ENCODE measurements around the gene DDAH1.

The DDAH1 gene

DNA sequence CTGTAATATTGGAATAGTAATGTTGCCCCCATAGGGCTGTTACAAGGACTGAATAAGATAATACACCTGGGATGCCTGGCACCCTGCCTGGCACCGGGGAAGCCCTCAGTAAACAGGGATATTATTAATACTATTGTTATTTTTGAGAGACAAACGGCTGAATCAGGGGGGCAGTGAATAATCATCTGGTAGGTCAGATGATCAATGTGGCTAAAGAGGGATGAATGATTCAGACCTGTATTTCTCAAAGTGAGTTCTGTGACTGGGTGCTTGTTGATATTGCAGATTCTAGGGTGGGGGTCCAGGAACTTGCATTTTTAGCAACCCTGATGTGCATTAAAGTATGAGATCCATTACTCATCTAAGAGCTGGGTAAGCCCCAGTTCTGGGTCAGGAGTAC, 142.3 kb downstream of the DDAH1 start:
- H3K9ac ChIP-seq (ENCODE audit: low read length): no peak overlapping the region
- H3K4me3 ChIP-seq (ENCODE audit: low read depth in 1 of 2, low read length in 2 of 2): no peak overlapping the region
- H3K27me3 ChIP-seq (ENCODE audit: control insufficient read depth in 1 of 2, insufficient read depth in 2 of 2, low read length in 2 of 2): no peaks in the 10 kb centered on the region
- H3K9me3 ChIP-seq (ENCODE audit: low read length): no peaks in the 10 kb centered on the region
- H3K4me1 ChIP-seq (ENCODE audit: insufficient read depth, low read length): no peaks in the 10 kb centered on the region
- H3K27ac ChIP-seq (ENCODE audit: low read depth, low read length): no peak overlapping the region
- no peaks in the 10 kb centered on the region for H3K36me3 ChIP-seq (ENCODE audit: insufficient read depth, low read length)

DNA sequence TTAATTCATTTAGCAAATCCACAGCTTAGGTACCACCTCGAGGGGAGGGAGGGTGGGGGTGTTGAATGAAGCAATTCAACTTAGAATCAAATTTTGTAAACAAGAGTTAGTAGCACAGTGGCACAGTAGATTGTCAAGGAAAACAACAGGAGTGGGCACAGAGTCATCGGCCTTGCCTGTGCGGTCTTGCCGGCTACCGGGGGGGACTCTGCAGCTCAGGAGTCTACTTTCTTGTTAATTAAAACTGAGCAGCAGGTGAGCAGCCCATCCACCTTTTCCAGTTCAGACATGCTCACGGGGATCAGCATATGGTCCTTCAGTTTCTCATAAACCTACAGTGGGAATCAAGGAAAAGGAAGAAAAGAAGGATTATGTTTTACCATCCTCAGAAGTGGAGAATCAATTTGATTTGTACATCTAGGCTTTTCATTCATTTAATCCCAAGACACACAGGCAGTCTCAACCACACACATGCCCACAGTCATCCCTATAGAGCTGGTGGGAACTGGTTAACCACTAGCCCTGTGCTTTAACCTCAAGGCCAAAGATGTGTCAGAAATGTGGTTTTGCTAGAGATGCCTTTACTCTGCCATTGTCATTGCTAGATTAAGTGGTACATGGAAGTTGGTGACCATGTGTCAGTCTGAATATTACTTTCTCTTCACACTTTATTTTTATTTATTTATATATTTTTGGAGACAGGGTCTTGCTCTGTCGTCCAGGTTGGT, 143.6 kb downstream of the DDAH1 start:
- H3K4me1 ChIP-seq (ENCODE audit: insufficient read depth, low read length): no peaks in the 10 kb centered on the region
- no peaks in the 10 kb centered on the region for H3K9me3 ChIP-seq (ENCODE audit: low read length)
- no peak overlapping the region for H3K27ac ChIP-seq (ENCODE audit: low read depth, low read length)

DNA sequence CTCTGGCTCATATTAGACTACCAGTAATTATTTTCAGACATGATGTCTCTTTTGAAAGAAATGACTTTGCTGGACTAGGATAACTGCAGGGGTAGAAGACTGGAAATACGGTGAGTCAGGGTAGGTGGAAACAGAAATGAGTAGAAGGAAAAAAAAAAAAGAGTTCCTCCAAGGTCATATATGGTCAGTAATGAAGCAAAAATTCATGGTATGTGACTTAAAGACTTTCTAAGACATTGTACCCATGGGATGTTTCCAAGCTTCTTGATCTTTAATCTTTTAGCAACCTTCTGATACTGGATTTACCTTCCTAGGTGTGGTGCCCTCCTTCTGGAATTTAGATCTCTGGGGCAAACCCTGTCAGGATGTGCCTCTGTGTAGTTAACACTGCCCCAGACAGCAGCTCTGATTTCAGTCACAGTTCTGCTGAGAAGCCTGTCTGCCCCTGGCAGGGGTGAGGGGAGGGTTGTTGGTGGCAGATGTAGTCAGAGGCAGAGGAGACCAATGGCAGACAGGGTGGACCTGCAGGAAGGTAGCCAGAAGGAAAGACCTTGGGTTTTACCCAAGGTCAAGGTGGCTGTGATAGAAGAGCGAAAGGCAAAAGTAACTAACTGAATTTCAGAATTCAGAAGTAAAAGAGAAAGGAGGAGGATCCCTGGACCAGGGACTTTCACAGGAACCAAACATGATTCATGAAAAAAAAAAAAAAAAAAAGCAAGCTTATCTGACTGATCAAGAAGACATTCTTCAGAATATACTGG, 144.4 kb downstream of the DDAH1 start:
- Histone ChIP-seq H3K36me3 (ENCODE audit: insufficient read depth, low read length) (no peaks in the 10 kb centered on the region), H3K27ac (ENCODE audit: low read depth, low read length) (no peak overlapping the region), H3K9me3 (ENCODE audit: low read length) (no peaks in the 10 kb centered on the region), H3K4me3 (ENCODE audit: low read depth in 1 of 2, low read length in 2 of 2) (no peak overlapping the region), H3K4me1 (ENCODE audit: insufficient read depth, low read length) (no peaks in the 10 kb centered on the region), H3K27me3 (ENCODE audit: control insufficient read depth in 1 of 2, insufficient read depth in 2 of 2, low read length in 2 of 2) (no peaks in the 10 kb centered on the region), H3K9ac (ENCODE audit: low read length) (no peak overlapping the region)

More for the DNA sequence above, 143.6 kb downstream of the DDAH1 start:
- H3K27me3 ChIP-seq (ENCODE audit: control insufficient read depth in 1 of 2, insufficient read depth in 2 of 2, low read length in 2 of 2): no peaks in the 10 kb centered on the region
- no peak overlapping the region for H3K9ac ChIP-seq (ENCODE audit: low read length)
- H3K36me3 ChIP-seq (ENCODE audit: insufficient read depth, low read length): no peaks in the 10 kb centered on the region
- no peak overlapping the region for H3K4me3 ChIP-seq (ENCODE audit: low read depth in 1 of 2, low read length in 2 of 2)

DNA sequence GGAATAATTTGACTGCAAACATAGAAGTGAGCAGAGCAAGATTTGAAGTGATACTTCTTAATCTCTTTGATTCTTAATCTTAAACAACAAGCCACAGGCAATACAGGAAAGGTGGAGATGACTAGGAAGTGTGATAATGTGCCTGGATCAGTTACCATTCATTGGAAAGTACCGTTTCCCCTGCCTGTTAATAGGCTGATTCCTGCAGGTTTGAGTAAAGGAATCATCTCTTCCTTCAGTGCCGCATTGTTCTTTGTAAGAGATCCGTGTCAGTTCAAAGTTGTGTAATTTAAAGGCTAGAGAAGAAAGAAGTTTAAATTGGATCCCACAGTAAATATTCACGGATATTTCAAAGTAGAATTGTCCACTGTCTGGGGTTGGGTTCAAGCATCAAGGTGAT, 145.0 kb downstream of the DDAH1 start:
- Histone ChIP-seq H3K27me3 (ENCODE audit: control insufficient read depth in 1 of 2, insufficient read depth in 2 of 2, low read length in 2 of 2) (no peaks in the 10 kb centered on the region), H3K9me3 (ENCODE audit: low read length) (no peaks in the 10 kb centered on the region), H3K36me3 (ENCODE audit: insufficient read depth, low read length) (no peaks in the 10 kb centered on the region), H3K4me3 (ENCODE audit: low read depth in 1 of 2, low read length in 2 of 2) (no peak overlapping the region), H3K4me1 (ENCODE audit: insufficient read depth, low read length) (peaks cover under 1% of the 10 kb centered on the region), H3K27ac (ENCODE audit: low read depth, low read length) (no peak overlapping the region), H3K9ac (ENCODE audit: low read length) (no peak overlapping the region)

DNA sequence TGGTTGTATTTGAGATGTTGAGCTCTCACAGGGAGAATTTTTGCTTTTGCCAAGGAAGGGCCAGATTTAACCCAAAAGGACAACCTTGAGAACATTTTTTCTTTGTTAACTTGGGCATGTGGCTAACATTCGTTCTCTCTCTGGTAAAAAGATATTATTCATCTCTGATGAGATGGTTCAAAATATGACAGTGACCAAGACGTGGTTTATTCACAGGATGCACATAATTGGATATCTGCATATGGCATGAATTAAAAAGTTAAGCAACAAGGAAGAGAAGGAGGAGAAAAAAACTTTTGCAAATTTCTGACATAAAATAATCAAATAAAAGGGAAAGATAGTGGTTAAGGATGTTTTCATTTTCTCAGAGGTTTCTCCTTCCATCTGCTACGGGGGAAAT, 145.5 kb downstream of the DDAH1 start:
- Histone ChIP-seq H3K4me1 (ENCODE audit: insufficient read depth, low read length) (peaks cover 5% of the 10 kb centered on the region), H3K9me3 (ENCODE audit: low read length) (no peaks in the 10 kb centered on the region), H3K36me3 (ENCODE audit: insufficient read depth, low read length) (no peaks in the 10 kb centered on the region), H3K27me3 (ENCODE audit: control insufficient read depth in 1 of 2, insufficient read depth in 2 of 2, low read length in 2 of 2) (no peaks in the 10 kb centered on the region), H3K27ac (ENCODE audit: low read depth, low read length) (no peak overlapping the region), H3K9ac (ENCODE audit: low read length) (no peak overlapping the region), H3K4me3 (ENCODE audit: low read depth in 1 of 2, low read length in 2 of 2) (no peak overlapping the region)

DNA sequence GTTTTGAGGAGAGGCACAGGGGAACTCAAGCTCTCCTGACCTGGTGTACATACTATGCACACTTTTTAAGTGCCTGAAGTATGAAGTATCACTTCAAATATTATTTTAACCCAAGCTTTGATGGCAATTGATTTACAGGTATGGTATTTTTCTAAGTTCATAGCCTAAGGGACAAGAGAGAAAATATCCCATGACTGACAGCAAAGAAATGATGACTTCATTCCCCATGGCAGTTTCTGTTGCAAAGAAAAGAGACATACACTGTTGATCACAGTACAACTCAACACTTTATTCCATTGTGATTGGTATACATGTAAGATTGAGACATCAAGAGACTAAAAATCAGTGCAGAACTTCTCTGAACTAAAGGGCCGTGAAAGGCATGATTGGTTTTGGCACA, 146.7 kb downstream of the DDAH1 start:
- Histone ChIP-seq H3K9ac (ENCODE audit: low read length) (no peak overlapping the region), H3K36me3 (ENCODE audit: insufficient read depth, low read length) (no peaks in the 10 kb centered on the region), H3K9me3 (ENCODE audit: low read length) (no peaks in the 10 kb centered on the region), H3K4me3 (ENCODE audit: low read depth in 1 of 2, low read length in 2 of 2) (no peak overlapping the region), H3K4me1 (ENCODE audit: insufficient read depth, low read length) (peaks cover 16% of the 10 kb centered on the region), H3K27ac (ENCODE audit: low read depth, low read length) (no peak overlapping the region), H3K27me3 (ENCODE audit: control insufficient read depth in 1 of 2, insufficient read depth in 2 of 2, low read length in 2 of 2) (no peaks in the 10 kb centered on the region)

DNA sequence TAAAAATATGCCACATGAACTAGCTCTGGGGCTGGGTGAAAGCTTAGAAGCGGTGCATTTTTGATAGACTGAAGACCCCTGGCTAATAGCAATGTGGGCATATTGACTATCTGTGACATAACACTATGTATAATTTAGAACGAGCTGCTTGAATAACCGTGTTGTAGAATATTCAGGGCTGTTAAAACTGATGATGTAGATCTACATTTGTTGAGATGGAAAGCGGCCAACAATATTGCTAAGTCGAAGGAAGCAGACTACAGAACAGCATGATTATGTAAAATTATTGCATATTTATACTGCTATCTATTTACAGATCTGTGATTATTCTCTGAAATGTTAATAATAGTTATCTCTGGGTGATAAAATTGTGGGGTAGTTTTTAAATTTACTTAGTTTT, 147.4 kb downstream of the DDAH1 start:
- peaks cover 16% of the 10 kb centered on the region for H3K4me1 ChIP-seq (ENCODE audit: insufficient read depth, low read length)
- no peaks in the 10 kb centered on the region for H3K36me3 ChIP-seq (ENCODE audit: insufficient read depth, low read length)
- no peak overlapping the region for H3K27ac ChIP-seq (ENCODE audit: low read depth, low read length)
- H3K9me3 ChIP-seq (ENCODE audit: low read length): no peaks in the 10 kb centered on the region
- no peak overlapping the region for H3K4me3 ChIP-seq (ENCODE audit: low read depth in 1 of 2, low read length in 2 of 2)
- H3K9ac ChIP-seq (ENCODE audit: low read length): no peak overlapping the region
- no peaks in the 10 kb centered on the region for H3K27me3 ChIP-seq (ENCODE audit: control insufficient read depth in 1 of 2, insufficient read depth in 2 of 2, low read length in 2 of 2)

DNA sequence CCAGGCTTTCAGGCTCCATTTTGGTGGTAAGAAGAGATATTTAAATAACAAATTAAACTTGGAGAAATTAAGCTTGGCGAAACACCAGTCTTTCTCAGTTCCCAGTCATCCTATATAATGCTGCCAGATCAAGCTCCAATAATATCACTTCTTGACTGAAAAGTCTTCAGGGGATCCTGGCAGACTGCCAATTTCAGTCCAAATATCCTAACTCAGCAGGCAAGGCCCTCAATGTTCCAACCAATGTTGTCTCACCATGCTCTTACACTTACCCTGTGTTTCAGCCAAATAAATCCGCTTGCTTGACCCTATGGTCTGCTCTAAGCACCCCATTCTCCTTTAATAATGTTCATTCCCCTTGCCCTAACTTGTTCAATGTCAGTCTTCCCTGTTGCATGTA, 148.6 kb downstream of the DDAH1 start:
- Histone ChIP-seq H3K4me3 (ENCODE audit: low read depth in 1 of 2, low read length in 2 of 2) (no peak overlapping the region), H3K4me1 (ENCODE audit: insufficient read depth, low read length) (peaks cover 16% of the 10 kb centered on the region), H3K27me3 (ENCODE audit: control insufficient read depth in 1 of 2, insufficient read depth in 2 of 2, low read length in 2 of 2) (no peaks in the 10 kb centered on the region), H3K9me3 (ENCODE audit: low read length) (no peaks in the 10 kb centered on the region), H3K9ac (ENCODE audit: low read length) (no peak overlapping the region), H3K27ac (ENCODE audit: low read depth, low read length) (no peak overlapping the region), H3K36me3 (ENCODE audit: insufficient read depth, low read length) (no peaks in the 10 kb centered on the region)

DNA sequence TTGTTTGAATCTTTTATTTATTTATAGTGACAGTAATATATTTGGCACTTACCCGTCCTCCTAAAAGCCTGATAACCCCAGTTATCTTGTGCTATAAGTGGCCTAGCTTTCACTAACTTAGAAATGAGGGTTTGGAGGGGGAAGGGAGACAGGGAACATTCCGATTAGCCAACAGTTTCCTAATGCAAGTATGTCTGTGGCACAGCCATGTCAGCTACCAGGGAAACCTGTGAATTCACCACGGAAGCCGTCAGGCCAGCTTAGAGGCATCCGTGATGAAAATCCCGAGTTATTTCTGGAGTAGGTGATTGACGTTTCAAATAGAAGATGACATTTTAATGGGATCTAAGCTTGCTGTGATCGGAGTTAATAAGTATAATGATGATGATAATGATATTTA, 149.2 kb downstream of the DDAH1 start:
- Histone ChIP-seq H3K36me3 (ENCODE audit: insufficient read depth, low read length) (no peaks in the 10 kb centered on the region), H3K27ac (ENCODE audit: low read depth, low read length) (no peak overlapping the region), H3K4me3 (ENCODE audit: low read depth in 1 of 2, low read length in 2 of 2) (no peak overlapping the region), H3K27me3 (ENCODE audit: control insufficient read depth in 1 of 2, insufficient read depth in 2 of 2, low read length in 2 of 2) (no peaks in the 10 kb centered on the region), H3K4me1 (ENCODE audit: insufficient read depth, low read length) (peaks cover 16% of the 10 kb centered on the region), H3K9me3 (ENCODE audit: low read length) (no peaks in the 10 kb centered on the region), H3K9ac (ENCODE audit: low read length) (no peak overlapping the region)

DNA sequence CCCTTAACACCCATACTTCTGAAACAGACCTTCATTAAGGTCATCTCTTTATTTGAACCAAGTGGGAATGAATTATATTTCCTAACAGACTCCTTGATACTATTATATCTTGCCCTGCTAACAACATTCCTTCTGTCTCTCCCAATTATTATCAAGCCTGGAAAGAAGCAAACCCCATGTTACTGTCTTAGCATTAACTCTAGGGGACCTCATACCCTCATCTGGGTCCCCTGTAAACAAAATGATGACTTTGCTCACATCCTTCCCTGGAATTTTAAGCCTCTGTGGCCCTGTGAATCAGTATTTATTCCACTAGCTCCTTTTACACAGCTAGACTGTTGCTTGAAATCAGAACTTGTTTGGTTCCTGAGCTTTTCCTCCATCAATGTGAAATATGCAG, 150.2 kb downstream of the DDAH1 start:
- Histone ChIP-seq H3K27ac (ENCODE audit: low read depth, low read length) (no peak overlapping the region), H3K36me3 (ENCODE audit: insufficient read depth, low read length) (no peaks in the 10 kb centered on the region), H3K9me3 (ENCODE audit: low read length) (no peaks in the 10 kb centered on the region), H3K4me1 (ENCODE audit: insufficient read depth, low read length) (peaks cover 16% of the 10 kb centered on the region), H3K27me3 (ENCODE audit: control insufficient read depth in 1 of 2, insufficient read depth in 2 of 2, low read length in 2 of 2) (no peaks in the 10 kb centered on the region), H3K9ac (ENCODE audit: low read length) (no peak overlapping the region), H3K4me3 (ENCODE audit: low read depth in 1 of 2, low read length in 2 of 2) (no peak overlapping the region)

DNA sequence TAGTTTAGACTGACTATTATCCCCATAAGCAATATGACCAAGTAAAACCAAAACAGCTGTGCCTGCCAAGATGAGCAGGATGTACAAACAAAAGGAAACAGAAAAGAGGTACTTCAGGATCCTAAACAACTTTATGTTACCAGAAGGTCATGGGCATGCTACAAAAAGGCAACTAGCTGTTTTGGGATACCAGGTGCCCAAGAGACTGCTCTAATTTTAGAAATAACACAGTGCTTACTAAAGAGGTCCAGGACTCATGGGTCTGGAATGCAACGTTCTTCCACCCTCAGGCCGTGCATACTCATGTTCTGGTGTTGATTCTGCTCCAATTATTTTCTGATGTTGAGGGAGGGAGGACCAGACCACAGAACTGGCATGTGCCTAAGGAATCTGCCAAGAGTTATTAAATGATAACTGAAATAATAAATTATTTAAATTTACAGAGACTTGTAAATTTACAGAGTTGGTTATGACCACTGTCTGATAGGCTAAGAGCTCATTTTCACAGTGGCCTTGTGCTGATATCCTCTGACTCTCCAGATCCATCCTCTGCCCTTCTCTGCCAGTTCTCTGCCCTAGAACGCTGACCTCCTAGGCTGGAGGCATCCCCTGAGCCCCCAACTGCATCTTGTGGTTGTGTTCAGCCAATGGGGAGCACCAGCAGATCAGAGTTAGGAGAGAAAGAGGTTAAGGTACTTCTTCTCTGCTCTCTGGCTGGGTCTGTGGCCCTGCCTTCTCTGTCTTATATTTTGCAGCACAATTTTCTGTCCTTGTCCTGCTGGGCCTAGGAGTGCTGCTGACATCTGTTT, 150.9 kb downstream of the DDAH1 start:
- H3K27ac ChIP-seq (ENCODE audit: low read depth, low read length): no peak overlapping the region
- no peaks in the 10 kb centered on the region for H3K27me3 ChIP-seq (ENCODE audit: control insufficient read depth in 1 of 2, insufficient read depth in 2 of 2, low read length in 2 of 2)
- no peaks in the 10 kb centered on the region for H3K36me3 ChIP-seq (ENCODE audit: insufficient read depth, low read length)
- no peaks in the 10 kb centered on the region for H3K9me3 ChIP-seq (ENCODE audit: low read length)
- H3K4me3 ChIP-seq (ENCODE audit: low read depth in 1 of 2, low read length in 2 of 2): no peak overlapping the region
- no peak overlapping the region for H3K9ac ChIP-seq (ENCODE audit: low read length)
- H3K4me1 ChIP-seq (ENCODE audit: insufficient read depth, low read length): peaks cover 16% of the 10 kb centered on the region

Data from muscle layer of colon (tissue), 2 donors.